HG03354 (cell line): ENCODE measurements around the gene MMP14.
"Not testable (repeated sequence)": the region's sequence is repeated elsewhere in the genome, so short reads cannot be mapped to it uniquely, and the experiment has no call there.

Experiments
- ATAC-seq: cut with Tn5 transposase; IDR thresholded peaks from one replicate; pipeline ENCODE4 v1.9.1; 2021; ENCODE audit warnings: mild to moderate bottlenecking; ENCODE audit not compliant: unreplicated experiment, poor library complexity, severe bottlenecking

MMP14 gene

GRCh38 chr14:22836301-22837113 is at the start of gene MMP14:
MMP14 (plus strand) TSS chr14:22836585; CDS start chr14:22836818, 233 bp downstream.
- ATAC-seq, result no peak

DNA sequence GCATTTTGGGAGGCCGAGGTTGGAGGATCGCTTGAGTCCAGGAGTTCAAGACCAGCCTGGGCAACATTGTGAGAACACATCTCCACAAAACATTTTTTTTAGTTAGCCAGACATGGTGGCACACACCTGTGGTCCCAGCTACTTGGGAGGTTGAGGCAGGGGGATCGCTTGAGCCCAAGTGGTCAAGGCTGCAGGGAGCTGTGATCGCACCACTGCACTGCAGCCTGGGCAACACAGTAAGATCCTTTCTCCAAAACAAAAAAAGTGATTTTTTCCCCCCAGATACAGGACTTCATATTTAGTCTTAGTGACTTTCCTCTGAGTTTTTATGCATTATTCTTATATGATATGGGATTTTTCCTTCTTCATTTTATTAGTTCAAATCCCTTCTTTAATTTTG is 49.7 kb upstream of the MMP14 start:
- ATAC-seq, result no peak

DNA sequence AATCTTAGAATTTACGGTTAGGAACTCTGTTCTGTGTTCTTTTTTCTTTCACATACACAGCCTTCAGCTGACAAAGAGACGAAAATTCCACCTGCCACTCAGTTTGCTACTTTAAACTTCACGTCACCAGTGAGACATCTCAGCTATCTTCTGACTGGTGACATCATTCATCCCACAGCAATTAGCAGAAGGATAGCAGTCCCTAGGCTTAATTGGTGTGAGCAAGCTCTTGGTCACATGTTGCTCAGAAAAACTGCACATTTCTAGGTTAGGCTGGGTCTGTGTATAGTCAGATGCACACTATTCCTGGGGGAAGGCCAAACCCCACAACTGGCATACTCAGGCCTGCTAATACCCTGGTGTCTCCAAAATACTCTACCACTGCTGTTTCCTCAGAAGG is 45.1 kb upstream of the MMP14 start:
- ATAC-seq, result no peak

DNA sequence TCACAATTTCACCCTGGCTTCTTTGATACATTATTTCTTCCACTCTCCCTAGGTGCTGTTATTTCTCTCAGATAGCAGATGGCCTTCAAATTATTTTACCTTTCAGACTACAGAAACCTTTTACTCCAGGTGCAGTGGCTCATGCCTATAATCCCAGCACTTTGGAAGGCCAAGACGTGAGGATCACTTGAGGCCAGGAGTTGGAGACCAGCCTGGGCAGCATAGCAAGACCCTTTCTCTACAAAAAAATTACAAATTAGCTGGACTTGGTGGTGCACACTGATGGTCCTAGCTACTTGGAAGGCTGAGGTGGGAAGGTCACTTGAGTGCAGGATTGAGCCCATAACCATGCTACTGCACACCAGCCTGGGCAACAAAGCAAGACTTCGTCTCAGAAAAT is 44.2 kb upstream of the MMP14 start:
- no peak for ATAC-seq

GRCh38 chr14:22793550-22793949 is 42.8 kb upstream of the MMP14 start:
- not testable (repeated sequence) for ATAC-seq

- ATAC-seq, result no peak
Observed at GRCh38 chr14:22793976-22794375, 42.4 kb upstream of the MMP14 start.

DNA sequence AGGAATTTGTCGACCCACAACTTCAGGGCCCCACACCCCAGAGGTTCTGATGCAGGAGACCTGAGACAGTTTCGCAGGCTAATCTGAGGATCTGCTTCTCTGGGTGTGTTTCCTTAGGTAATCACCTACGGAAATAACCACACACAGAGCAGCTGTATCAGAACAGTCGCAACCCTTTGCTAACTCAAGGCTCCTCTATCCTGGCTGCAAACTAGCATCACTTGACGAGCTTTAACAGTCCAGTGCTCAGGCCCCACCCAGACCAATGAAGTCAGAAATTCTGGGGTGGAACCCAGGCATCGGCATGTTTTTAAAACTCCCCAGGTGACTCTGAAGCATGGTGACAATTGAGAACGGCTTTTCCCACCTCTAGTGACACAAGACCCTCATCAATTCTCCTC is 41.8 kb upstream of the MMP14 start:
- peak; percentile 33 for ATAC-seq

- ATAC-seq, result peak; percentile 71
Observed at GRCh38 chr14:22796087-22796707, 40.2 kb upstream of the MMP14 start.

GRCh38 chr14:22797017-22797917 is 39.1 kb upstream of the MMP14 start:
- ATAC-seq, result no peak

DNA sequence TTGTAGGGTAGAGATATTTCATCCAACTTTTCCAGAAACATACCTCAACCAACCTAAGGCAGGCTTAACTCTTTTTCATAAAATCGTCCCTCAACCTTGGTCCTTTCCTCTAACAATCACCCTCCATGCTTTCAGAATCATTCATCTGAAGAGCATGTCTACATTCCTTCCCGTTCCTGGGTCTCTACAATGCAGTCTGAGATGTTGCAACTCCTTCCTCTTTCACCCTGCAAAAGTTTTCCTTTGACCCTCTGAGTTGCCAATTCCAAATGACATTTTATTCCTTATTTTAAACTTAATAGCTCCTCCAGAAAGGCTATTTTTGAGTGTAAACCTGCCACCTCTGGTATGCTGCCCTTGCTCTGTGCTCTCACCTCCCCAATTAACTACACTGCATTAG is 37.9 kb upstream of the MMP14 start:
- ATAC-seq, result no peak

DNA sequence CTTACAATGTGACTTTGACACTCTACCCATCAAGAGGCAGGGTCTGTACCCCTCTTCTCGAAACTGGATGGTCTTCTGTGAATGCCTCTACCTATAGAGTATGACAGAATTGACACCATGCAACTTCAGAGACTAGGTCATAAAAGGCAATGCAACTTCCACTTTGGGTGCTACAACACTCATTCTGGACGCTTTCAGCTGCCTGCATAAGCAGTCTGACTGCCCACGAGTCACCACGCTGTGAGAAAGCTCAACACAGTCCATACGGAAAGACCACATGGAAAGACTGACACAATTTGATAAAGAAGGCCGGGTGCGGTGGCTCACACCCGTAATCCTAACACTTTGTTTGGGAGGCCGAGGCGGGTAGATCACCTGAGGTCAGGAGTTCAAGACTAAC is 36.0 kb upstream of the MMP14 start:
- no peak for ATAC-seq

- no peak for ATAC-seq
Observed at GRCh38 chr14:22801716-22802115, 34.7 kb upstream of the MMP14 start.

GRCh38 chr14:22802860-22803686 is 33.3 kb upstream of the MMP14 start:
- ATAC-seq, result peak; percentile 71

- peak; percentile 50 for ATAC-seq
Observed at GRCh38 chr14:22803687-22803974, 32.8 kb upstream of the MMP14 start.

- ATAC-seq, result not testable (repeated sequence)
Observed at GRCh38 chr14:22805235-22805634, 31.1 kb upstream of the MMP14 start.

- ATAC-seq, result no peak
Observed at GRCh38 chr14:22807432-22808087, 28.8 kb upstream of the MMP14 start.

DNA sequence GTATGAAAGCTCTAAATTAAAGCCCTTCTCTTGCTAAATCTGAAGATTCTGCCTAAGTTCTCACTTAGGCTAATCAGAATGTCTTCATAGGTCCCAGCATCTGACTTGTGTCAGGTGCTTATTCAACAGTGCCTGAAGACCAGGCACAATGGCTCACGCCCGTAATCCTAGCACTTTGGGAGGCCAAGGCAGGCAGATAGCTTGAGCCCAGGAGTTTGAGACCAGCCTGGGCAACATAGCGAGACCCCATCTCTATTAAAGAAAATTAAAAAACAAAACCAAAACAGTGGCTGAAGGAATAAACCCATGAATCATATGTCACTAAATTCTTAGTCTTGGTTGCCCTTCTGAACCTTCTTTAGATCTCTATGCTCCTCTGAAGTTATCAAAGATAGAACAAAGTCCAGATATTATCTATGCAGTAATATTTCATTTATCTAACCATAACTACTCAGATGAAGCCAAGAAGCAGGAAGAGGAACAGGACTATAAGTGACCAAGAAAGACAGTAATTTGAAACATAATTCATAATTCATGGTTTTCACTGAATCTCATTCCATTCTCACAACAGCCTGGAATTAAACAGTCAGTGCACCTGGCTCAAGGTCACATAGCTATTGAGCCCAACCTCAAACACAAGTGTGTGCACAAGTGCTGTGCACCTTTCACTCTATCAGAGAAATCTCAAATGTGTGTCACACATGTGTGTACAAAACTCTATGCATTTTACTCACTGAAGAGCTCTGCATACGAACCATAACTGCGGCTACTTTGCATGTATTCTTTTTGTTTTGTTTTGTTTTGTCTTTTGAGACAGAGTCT is 27.8 kb upstream of the MMP14 start:
- ATAC-seq, result no peak

DNA sequence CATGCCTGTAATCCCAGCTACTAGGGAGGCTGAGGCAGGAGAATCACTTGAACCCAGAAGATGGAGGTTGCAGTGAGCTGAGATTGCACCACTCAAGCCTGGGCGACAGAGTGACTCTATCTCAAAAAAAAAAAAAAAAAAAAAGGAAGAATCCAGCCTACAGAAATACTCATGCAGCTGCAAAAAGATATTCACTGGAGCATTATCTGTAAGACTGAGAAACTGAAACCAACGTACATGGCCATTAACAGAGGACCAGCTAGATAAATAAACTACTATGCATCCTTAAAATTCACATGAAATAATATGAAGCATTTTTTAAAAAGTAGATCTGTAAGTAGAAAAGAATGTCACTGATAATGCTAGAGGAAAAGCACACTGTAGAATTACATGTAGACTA is 24.7 kb upstream of the MMP14 start:
- ATAC-seq, result no peak
